ENCODE data around the gene GNB1.
"Not testable (repeated sequence)": the region's sequence is repeated elsewhere in the genome, so short reads cannot be mapped to it uniquely, and the experiment has no call there.

DNA sequence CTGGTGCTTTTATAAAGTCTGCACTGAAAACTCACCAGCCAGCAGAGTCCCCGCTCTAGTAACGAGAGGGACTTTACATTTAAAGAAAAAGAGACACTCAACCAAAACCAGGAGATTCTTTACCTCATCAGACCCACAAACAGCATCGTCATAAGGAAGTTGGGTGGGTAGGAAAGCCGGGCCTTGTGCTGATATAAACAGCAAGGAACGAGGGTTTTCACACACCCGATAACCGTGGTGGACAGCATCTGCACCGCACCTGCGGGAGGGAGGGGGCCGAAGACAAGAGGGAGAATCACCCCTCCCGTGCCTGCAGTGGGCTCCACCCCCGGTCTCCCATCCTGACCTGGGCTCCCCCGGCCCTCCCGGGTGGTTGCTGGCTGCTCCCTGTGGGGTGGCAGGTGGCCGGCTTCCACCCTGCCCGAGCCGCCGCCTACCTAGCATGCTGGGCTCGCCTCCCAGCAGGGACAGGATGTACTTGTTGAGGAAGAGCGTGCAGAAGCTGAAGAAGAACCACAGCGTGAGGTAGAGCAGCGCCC lies 152.0 kb downstream of the GNB1 start:
- TF ChIP-seq, protein P1, sequence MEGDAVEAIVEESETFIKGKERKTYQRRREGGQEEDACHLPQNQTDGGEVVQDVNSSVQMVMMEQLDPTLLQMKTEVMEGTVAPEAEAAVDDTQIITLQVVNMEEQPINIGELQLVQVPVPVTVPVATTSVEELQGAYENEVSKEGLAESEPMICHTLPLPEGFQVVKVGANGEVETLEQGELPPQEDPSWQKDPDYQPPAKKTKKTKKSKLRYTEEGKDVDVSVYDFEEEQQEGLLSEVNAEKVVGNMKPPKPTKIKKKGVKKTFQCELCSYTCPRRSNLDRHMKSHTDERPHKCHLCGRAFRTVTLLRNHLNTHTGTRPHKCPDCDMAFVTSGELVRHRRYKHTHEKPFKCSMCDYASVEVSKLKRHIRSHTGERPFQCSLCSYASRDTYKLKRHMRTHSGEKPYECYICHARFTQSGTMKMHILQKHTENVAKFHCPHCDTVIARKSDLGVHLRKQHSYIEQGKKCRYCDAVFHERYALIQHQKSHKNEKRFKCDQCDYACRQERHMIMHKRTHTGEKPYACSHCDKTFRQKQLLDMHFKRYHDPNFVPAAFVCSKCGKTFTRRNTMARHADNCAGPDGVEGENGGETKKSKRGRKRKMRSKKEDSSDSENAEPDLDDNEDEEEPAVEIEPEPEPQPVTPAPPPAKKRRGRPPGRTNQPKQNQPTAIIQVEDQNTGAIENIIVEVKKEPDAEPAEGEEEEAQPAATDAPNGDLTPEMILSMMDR (IDR thresholded peaks at IDR 0.05; ENCODE audit: borderline replicate concordance, extremely low read depth, low read length, poor library complexity, severe bottlenecking), result not testable (repeated sequence)
- TF ChIP-seq EZH2 (IDR thresholded peaks at IDR 0.05; ENCODE audit: borderline replicate concordance, low read depth, low read length, severe bottlenecking), result not testable (repeated sequence)

Measured in DND-41 (cell line).